Activated CD8-positive, alpha-beta T cell treated with anti-CD3 and anti-CD28 coated beads for 36 hours (primary cell): ENCODE measurements around the gene HOXC4. TPM values are rescaled to one million over a fixed set of nuclear protein-coding genes. Genes with fewer than 3 reads are reported as not detected.
A peak's percentile ranks its signal among the peaks of the same experiment; 100 is the strongest.

ENCODE experiments used
- ATAC-seq: fragments of 200-7000 bp; cut with Tn5 transposase; one replicate; pipeline ENCODE4 v1.10.0; 2021; ENCODE audit warnings: mild to moderate bottlenecking, moderate library complexity
- CTCF ChIA-PET: fragments of 350-600 bp; sonication (Branson Sonifier 250); formaldehyde crosslinking; loops from one replicate; lab custom pipeline; 2021; ENCODE audit warnings: antibody characterized with exemption; lab: Charles Lee
- POLR2A ChIA-PET: fragments of 350-600 bp; sonication (Branson Sonifier 250); formaldehyde crosslinking; loops from one replicate; lab custom pipeline; 2021; ENCODE audit warnings: antibody characterized with exemption; lab: Charles Lee
- DNase-seq: peaks from one replicate; pipeline ENCODE4 v3.0.0-alpha.2; 2020
- H3K27ac Mint-ChIP-seq: one replicate; pipeline ENCODE4 v1.8.0; 2021; ENCODE audit warnings: mild to moderate bottlenecking, mixed read lengths
- H3K27me3 Mint-ChIP-seq: one replicate; pipeline ENCODE4 v1.8.0; 2021; ENCODE audit warnings: mixed read lengths
- H3K36me3 Mint-ChIP-seq: one replicate; pipeline ENCODE4 v1.8.0; 2021; ENCODE audit warnings: low read depth, mixed read lengths
- H3K4me1 Mint-ChIP-seq: one replicate; pipeline ENCODE4 v1.8.0; 2021; ENCODE audit warnings: low read depth, mixed read lengths
- H3K4me3 Mint-ChIP-seq: one replicate; pipeline ENCODE4 v1.8.0; 2021; ENCODE audit warnings: mild to moderate bottlenecking, moderate library complexity, mixed read lengths
- H3K9me3 Mint-ChIP-seq: one replicate; pipeline ENCODE4 v1.8.0; 2021; ENCODE audit warnings: mixed read lengths
- CTCF ChIP-seq: fragments of 200-600 bp; IDR thresholded peaks from one replicate; pipeline ENCODE4 v1.8.0; 2022; ENCODE audit warnings: antibody characterized with exemption, mild to moderate bottlenecking
- intact Hi-C: fragments of 100-400 bp; cut with micrococcal nuclease; formaldehyde crosslinking; loops from one replicate; pipeline ENCODE4 v1.10.0; 2022
- total RNA-seq, 2 experiments: library from RNA; stranded (reverse); gene quantifications; one replicate each; pipeline ENCODE4 v1.2.3, GENCODE V29; 2021

The HOXC4 gene
- total RNA-seq, 2 experiments from 2014 or later, result 0.89 to 1.2 TPM

GRCh38 chr12:54035568-54036264 lies 17.9 kb upstream of the HOXC4 start:
- ATAC-seq (no peak), DNase-seq (no peak)
- H3K9me3 Mint-ChIP-seq, result no peaks in the 10 kb centered on the region
- intact Hi-C loops, result no loop called here
- H3K4me1 Mint-ChIP-seq, result peaks cover 10% of the 10 kb centered on the region
- H3K4me3 Mint-ChIP-seq, result no peak overlapping the region
- TF ChIP-seq CTCF, result no peak
- peaks cover 69% of the 10 kb centered on the region for H3K27me3 Mint-ChIP-seq
- H3K36me3 Mint-ChIP-seq, result no peaks in the 10 kb centered on the region
- H3K27ac Mint-ChIP-seq, result no peak overlapping the region
- ChIA-PET CTCF (interaction anchor here (0.7 to 5.6 kb wide), 4 partner anchors 50 to 179 kb away, joined by 3 to 67 read pairs (median 4); partner anchors contain the start of genes HOXC10 and SMUG1), POLR2A (no interaction called here)

- no peak overlapping the region for H3K4me3 Mint-ChIP-seq
- no peak for TF ChIP-seq CTCF
- H3K9me3 Mint-ChIP-seq, result no peaks in the 10 kb centered on the region
- peaks cover 10% of the 10 kb centered on the region for H3K4me1 Mint-ChIP-seq
- ChIA-PET CTCF (no interaction called here), POLR2A (no interaction called here)
- peaks cover 66% of the 10 kb centered on the region for H3K27me3 Mint-ChIP-seq
- no peak overlapping the region for H3K27ac Mint-ChIP-seq
- ATAC-seq (peak; percentile 51), DNase-seq (no peak)
- intact Hi-C loops, result no loop called here
- H3K36me3 Mint-ChIP-seq, result no peaks in the 10 kb centered on the region
Measured at GRCh38 chr12:54036620-54037359, 16.8 kb upstream of the HOXC4 start.

- no peak for DNase-seq
- H3K27me3 Mint-ChIP-seq, result peaks cover 63% of the 10 kb centered on the region
- no peak for TF ChIP-seq CTCF
- H3K27ac Mint-ChIP-seq, result no peak overlapping the region
- intact Hi-C loops, result no loop called here
- ChIA-PET POLR2A (interaction anchor here (2.0 kb wide), 1 partner anchor 152 kb away, joined by 5 read pairs; the partner anchor contains the start of gene SMUG1), CTCF (interaction anchor here (0.9 to 1.7 kb wide), 6 partner anchors 32 to 177 kb away, joined by 3 to 4 read pairs (median 3); partner anchors contain the start of gene HOXC10)
- H3K36me3 Mint-ChIP-seq, result no peaks in the 10 kb centered on the region
- ATAC-seq, result no peak
- no peak overlapping the region for H3K4me3 Mint-ChIP-seq
- H3K4me1 Mint-ChIP-seq, result peaks cover 8% of the 10 kb centered on the region
- no peaks in the 10 kb centered on the region for H3K9me3 Mint-ChIP-seq
Measured at GRCh38 chr12:54037360-54038283, 16.0 kb upstream of the HOXC4 start.

GRCh38 chr12:54038284-54038870 lies 15.3 kb upstream of the HOXC4 start:
- Mint-ChIP-seq H3K27ac (no peak overlapping the region), H3K9me3 (no peaks in the 10 kb centered on the region), H3K4me1 (peaks cover 5% of the 10 kb centered on the region), H3K4me3 (no peak overlapping the region), H3K27me3 (peaks cover 65% of the 10 kb centered on the region), H3K36me3 (no peaks in the 10 kb centered on the region)
- ATAC-seq, result no peak
- no peak for TF ChIP-seq CTCF
- ChIA-PET POLR2A (interaction anchor here (1.0 to 2.0 kb wide), 2 partner anchors 22 to 151 kb away, joined by 3 to 5 read pairs; partner anchors contain the start of gene SMUG1), CTCF (interaction anchor here (0.9 to 1.7 kb wide), 6 partner anchors 33 to 176 kb away, joined by 3 to 4 read pairs (median 3); partner anchors contain the start of gene HOXC10)
- intact Hi-C loops, result no loop called here
- DNase-seq, result no peak
